ENCODE data around the gene PLEKHO2.

DNA sequence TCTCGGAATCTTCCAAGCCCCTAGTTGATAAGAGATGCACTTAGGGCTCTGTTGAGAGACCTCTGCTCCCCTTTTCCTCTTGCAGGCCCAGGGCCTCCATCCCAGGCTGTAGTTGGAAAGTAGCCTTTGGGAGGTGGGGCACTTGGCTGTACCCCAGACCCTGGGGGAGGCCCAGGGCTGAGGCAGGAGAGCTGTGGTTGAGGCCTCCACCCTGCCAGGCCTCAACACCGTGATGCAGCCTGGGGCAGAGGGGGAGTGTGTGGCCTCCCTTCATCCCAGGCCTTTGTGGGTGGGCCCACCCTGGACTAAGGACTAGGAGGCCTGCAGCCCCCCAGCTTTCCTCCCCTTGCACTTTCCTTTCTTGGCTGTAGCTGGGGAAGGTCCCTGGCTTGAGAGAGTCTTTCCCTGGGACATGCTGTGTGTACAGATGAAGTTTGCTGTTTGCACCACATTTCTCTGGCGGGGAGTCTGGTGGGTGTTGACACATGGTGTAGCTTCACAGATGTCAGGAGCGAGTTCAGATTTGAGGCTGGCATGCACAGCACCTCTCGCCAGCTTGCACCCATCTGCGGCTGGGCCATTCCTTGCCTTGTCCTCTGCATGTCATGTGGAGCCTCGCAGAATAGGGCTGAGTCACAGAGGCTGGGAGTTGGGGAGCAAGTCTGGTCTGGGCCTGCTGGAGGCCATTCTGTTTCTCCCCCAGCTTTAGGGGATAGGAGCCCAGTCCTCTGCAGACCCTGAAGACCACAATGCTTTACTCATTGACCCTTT, 13.7 kb downstream of the PLEKHO2 start:
- TF ChIP-seq EZH2 (IDR thresholded peaks at IDR 0.05; ENCODE audit: borderline replicate concordance, low read depth, low read length, severe bottlenecking) = no peak
- TF ChIP-seq, protein P1, sequence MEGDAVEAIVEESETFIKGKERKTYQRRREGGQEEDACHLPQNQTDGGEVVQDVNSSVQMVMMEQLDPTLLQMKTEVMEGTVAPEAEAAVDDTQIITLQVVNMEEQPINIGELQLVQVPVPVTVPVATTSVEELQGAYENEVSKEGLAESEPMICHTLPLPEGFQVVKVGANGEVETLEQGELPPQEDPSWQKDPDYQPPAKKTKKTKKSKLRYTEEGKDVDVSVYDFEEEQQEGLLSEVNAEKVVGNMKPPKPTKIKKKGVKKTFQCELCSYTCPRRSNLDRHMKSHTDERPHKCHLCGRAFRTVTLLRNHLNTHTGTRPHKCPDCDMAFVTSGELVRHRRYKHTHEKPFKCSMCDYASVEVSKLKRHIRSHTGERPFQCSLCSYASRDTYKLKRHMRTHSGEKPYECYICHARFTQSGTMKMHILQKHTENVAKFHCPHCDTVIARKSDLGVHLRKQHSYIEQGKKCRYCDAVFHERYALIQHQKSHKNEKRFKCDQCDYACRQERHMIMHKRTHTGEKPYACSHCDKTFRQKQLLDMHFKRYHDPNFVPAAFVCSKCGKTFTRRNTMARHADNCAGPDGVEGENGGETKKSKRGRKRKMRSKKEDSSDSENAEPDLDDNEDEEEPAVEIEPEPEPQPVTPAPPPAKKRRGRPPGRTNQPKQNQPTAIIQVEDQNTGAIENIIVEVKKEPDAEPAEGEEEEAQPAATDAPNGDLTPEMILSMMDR (IDR thresholded peaks at IDR 0.05; ENCODE audit: extremely low read depth in 1 of 2, insufficient read depth in 1 of 2, low read depth in 1 of 2, low read length in 2 of 2) = no peak
- no peak for TF ChIP-seq POLR2AphosphoS5 (IDR thresholded peaks at IDR 0.05; ENCODE audit: insufficient read depth, low read depth, low read length)
- TF ChIP-seq MYC (IDR thresholded peaks at IDR 0.05; ENCODE audit: low read depth, low read length) = no peak
- TF ChIP-seq POLR2A (IDR thresholded peaks at IDR 0.05; ENCODE audit: low read depth, low read length) = no peak
- no peak for TF ChIP-seq GATA2 (IDR thresholded peaks at IDR 0.05; ENCODE audit: insufficient read depth, insufficient read length, low read depth, low read length)
- TF ChIP-seq, protein P2, sequence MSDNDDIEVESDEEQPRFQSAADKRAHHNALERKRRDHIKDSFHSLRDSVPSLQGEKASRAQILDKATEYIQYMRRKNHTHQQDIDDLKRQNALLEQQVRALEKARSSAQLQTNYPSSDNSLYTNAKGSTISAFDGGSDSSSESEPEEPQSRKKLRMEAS (IDR thresholded peaks at IDR 0.05; ENCODE audit: insufficient read depth, insufficient read length) = no peak
- no peak for TF ChIP-seq JUN (IDR thresholded peaks at IDR 0.05; ENCODE audit: borderline replicate concordance, insufficient read depth, insufficient read length, low read depth)
